Midbrain (tissue), 1 donor: Measurements from ENCODE around the gene WBP1.
"Not testable (repeated sequence)": the region's sequence is repeated elsewhere in the genome, so short reads cannot be mapped to it uniquely, and the experiment has no call there.

Experiments
- DNase-seq: peaks from one replicate; lab custom pipeline; 2025; lab: John Stamatoyannopoulos, UW

The WBP1 gene

DNA sequence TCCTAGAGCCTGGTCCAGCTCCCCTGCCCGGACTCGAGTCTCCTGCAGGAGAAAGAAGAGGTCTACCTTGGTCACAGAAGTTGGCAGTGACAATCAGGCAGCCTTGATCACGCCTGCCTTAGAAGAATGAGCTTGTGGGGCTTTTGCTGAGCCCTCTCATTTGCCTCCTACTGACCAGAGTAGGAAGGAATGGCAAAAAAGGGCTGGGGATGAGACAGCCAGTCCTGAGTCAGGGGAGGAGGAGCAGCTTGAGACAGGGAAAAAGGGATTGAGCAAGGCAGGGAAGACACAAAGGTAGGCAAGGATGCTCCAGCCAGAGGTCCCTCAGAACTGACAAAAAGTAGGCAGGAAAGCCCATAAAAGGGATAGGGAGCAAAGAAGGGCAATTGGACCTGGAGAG is 30.7 kb upstream of the WBP1 start:
- DNase-seq = no peak

GRCh38 chr2:74428675-74429074 is 29.6 kb upstream of the WBP1 start:
- DNase-seq = no peak

GRCh38 chr2:74429487-74430451 is 28.5 kb upstream of the WBP1 start:
- no peak for DNase-seq

DNA sequence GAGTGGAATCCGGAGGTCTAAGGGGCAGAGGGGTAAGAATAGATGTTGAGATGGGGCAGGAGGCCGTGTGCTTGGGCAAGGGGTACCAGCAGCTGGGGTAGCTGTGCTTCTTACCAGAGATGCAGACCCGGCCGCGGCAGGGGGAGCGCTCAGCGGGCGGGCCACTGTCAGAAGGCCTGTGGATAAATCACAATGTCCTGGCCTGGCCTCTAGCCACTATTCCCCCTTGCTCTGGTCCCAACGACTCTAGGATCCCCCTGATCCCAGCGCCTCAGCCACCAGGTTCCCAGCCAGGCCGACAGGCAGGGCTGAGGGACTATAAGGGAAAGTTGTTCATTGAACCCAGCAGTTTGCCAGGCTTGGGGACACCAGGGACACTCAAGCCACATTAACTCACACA is 27.7 kb upstream of the WBP1 start:
- DNase-seq = no peak

DNA sequence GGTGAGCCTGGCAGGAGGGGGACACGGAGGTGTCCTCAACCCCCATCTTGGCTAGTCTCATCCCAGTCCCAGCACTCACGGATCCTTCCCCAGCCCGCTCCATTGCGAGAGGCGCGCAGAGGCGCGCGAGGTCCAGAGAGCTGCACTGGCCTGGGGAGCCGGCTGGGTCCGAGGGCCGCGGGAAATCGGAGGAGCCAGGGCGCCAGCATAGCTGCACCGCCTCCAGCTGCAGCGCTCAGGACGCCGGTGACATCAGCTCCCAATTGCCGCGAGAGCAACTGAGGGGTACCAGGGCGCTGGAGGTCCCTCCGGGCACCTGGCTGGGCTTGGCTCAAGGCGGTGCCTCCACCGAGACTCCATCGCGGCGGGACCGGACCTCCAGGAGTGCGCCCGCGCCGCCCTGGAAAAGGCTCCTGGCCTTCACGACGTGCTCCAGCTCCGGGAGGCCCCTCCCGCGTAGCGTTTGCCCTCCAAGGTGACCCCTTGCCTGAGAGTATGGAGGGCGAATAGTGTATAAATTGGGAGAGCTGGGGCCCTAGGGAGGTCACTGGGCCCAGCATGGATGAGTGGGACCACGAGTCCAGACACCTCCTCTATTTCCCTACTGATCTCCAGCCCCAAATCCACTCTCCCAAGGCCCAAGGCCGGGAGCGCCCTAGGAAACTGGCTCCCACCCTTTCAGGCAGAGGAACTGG is 22.0 kb upstream of the WBP1 start:
- no peak for DNase-seq

DNA sequence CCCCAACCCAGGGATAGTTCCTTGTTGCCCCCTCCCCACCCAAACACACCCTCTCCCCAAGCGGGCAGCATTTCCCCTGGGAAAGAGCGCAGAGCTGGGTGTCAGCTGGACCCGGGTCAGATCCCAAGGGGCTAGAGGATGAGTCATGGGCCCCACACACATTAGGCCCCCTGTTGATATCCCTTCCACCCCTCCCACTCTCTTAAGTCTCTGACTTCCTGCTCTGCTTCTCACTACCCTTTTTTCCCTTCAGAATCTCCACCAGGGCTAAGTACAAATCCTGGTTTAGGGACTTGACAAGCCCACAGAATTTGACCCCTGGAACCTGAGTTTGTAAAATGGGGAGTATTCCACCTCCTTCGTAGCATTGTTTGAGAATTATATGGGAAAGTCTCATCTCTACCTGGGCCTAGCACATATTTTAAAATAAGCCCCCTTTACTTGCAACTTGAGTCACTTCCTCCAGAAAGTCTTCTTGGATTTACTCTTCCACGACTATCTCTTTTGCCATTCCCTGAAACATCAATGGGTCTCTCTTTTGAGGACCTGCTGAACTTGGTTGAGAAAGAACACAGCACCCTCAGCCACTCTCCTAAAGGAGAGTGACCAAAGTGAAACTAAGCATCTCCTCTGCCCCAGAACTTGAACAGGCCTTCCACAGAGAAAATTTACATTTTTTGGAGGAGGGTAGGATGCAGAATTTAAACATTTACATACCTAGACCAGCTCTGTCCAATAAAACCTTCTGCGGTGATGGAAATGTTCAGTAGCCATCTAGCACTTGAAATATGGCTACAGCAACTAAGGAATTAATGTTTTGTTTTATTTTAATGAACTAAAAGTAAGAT is 21.2 kb upstream of the WBP1 start:
- DNase-seq = no peak

- no peak for DNase-seq
Measured at GRCh38 chr2:74438248-74438647, 20.0 kb upstream of the WBP1 start.

DNA sequence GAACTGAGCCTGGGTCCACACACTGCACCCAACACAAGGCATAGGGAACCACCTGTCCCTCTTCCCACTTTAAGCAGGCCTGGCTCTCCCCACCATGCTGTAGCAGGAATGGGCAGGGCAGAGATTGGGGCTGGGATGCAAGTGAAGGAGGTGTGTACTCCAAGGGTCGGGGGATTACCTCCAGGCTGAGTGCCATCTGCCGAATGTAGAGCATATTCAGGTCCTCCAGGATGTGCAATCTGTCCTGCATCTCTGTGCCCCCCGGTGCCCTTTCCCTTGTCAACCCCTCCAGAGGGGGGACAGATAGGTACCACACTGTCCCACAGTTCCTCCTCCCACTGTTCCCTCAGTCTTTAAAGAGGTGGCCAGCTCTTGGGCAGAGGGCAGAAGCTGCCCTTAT is 18.9 kb upstream of the WBP1 start:
- peak; percentile 60 for DNase-seq

- peak; percentile 91 for DNase-seq
Measured at GRCh38 chr2:74439803-74440377, 18.3 kb upstream of the WBP1 start.

- DNase-seq = peak; percentile 88
Measured at GRCh38 chr2:74440378-74441169, 17.7 kb upstream of the WBP1 start.

GRCh38 chr2:74441170-74441689 is 17.0 kb upstream of the WBP1 start:
- DNase-seq = no peak

GRCh38 chr2:74441690-74442482 is 16.4 kb upstream of the WBP1 start, which contains the start of gene RTKN:
TSS of gene RTKN (minus strand) at chr2:74441937. CDS start at chr2:74441816, 121 bp downstream.
- DNase-seq = no peak

DNA sequence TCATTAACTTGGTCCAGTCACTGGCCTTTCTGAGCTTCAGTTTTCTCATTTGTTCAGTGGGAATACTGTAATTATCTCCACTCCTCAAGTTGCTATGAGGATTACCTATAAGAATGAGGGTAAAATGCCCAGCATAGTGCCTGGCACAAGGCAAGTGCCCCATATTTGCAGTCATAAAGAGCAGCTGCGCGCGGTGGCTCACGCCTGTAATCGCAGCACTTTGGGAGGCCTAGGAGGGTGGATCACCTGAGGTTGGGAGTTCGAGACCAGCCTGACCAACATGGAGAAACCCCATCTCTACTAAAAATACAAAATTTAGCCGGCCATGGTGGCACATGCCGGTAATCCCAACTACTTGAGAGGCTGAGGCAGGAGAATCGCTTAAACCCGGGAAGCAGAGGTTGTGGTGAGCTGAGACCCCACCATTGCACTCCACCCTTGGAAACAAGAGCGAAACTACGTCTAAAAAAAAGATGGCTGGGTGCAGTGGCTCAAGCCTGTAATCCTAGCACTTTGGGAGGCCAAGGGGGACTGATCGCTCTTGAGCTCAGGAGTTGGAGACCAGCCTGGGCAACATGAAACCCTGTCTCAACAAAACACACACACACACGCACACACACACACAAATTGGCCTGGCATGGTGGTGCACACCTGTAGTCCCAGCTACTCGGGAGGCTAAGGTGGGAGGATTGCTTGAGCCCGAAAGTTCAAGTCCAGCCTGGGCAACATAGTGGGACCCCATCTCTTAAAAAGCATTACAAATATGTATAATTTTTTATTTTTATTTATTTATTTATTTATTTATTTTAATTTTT is 15.5 kb upstream of the WBP1 start:
- DNase-seq = not testable (repeated sequence)

DNA sequence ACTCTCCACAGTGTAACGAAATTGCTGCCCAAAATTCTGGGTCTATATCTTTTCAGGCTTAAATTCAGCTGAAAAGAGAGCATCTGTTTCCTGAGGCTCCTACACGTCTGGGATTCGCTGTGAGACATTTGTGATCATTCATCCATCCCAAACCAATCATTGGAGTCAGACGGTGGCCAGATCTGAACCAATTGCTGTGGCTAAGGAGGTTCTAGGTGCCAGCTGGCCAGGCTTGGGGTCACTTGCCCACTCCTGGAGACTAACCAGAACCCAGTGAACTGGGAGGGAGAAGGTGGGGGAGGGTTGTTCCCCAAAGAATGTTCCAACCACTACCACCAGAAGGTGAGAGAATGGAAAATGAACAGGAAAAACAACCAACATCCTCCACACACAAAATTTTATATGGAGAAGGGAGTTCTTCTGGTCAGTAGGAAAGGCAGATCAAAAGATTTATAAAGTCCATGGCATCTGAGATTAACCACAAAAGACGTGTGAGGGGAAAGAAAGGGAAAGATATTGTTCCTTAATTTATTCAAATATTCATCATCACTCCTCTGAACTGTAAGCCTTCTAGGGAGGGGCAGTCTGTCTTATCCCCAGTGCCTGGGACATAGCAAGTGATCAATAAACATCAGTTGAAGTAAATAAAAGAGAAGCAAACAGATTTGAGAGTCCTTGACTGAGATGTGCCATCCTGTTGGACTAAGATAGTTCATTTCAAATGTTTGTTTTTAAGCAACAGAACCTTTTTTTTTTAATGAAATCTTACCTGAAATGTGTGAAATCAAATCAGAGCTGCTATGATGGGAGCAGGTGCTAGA is 13.5 kb upstream of the WBP1 start:
- DNase-seq = no peak

DNA sequence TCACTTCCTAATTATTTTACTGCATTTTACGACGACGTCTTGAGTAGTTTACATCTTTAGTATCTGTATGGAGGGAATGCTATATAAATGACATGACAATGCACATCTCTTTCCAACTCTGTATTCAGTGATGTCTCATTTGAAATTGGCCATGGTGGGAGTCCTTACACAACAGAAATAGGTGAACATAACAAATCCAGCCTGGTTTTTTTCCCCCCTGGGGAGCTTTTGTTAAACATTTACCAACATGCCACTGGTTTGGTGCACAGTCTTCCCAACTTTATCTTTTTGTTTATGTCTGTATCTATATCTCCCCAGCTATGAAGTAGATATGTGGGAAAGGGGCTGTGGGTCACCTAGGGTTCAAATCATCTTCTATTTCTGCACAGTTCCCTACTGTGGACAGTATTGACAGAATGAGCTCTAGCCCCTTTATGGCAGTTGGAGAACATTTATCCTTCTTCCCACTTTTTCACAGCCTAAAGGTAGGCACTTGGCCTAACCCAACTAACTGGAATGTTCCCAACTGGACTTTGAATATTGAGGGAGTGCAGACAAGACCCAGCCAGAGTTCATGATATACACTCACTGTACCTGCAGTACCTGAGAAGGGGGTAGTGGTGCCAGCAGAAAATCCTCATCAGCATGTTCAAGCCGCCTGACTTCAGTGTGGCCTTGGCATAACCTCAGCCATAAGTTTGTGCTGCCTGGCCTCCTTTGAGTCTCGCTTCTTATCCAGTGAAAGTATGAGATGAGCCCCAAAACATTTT is 10.8 kb upstream of the WBP1 start:
- DNase-seq = no peak

DNA sequence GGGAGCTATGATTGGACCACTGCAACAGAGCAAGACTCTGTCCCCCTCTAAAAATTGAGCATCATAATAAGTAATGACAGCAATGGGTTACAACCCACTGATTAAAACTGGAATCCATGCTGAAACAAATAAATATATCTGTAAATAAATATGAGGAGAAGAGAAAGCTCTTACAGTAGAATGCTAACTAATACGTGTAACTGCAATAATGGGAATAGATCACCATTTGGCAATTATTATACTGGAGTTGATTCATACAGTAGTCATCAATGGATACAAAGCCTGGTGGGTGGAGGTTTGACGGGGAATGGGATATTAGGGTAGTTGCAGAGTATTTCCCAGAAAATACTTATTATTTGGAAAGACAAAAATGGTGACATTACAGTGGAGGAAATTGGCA is 9.5 kb upstream of the WBP1 start:
- no peak for DNase-seq

DNA sequence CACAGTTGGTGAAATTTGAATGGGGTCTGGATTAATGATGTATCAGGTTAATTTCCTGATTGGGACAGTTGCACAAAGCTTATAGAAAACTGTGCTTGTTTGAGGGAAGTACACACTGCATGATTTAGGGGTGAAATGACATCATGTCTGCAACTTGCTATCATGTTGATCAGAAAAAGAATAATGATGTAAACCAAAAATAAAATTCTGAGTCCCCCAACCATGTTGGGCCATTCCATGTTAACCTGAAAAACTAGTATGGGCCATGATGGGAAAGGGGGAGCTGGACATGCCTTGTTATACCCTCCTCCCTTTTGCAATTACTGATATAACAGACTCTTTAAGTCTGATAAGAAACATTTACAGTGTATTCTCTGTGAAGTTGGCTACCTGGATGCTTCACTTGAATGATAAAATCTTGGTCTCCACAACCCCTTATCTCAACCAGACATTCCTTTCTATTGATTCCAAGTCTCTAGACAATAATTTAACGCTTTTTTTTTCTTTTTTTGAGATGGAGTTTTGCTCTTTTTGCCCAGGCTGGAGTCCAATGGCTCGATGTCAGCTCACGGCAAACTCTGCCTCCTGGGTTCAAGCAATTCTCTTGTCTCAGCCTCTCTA is 7.6 kb upstream of the WBP1 start:
- DNase-seq = no peak
